Ishikawa (cell line): ENCODE results near the gene ADCY9.

ENCODE experiments used
- TEAD4 ChIP-seq: IDR thresholded peaks from 2 replicates; pipeline ENCODE4 v1.6.1; 2012
- USF1 ChIP-seq: IDR thresholded peaks from 2 replicates; pipeline ENCODE4 v1.6.1; 2012

- TF ChIP-seq TEAD4 (no peak), USF1 (no peak)
Observed at GRCh38 chr16:3986235-3986544, 130.1 kb downstream of the ADCY9 start.
